ENCODE results near the gene ADGRB2.

- TF ChIP-seq, protein P1, sequence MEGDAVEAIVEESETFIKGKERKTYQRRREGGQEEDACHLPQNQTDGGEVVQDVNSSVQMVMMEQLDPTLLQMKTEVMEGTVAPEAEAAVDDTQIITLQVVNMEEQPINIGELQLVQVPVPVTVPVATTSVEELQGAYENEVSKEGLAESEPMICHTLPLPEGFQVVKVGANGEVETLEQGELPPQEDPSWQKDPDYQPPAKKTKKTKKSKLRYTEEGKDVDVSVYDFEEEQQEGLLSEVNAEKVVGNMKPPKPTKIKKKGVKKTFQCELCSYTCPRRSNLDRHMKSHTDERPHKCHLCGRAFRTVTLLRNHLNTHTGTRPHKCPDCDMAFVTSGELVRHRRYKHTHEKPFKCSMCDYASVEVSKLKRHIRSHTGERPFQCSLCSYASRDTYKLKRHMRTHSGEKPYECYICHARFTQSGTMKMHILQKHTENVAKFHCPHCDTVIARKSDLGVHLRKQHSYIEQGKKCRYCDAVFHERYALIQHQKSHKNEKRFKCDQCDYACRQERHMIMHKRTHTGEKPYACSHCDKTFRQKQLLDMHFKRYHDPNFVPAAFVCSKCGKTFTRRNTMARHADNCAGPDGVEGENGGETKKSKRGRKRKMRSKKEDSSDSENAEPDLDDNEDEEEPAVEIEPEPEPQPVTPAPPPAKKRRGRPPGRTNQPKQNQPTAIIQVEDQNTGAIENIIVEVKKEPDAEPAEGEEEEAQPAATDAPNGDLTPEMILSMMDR (conservative IDR thresholded peaks at IDR 0.05; ENCODE audit: low read length), result no peak
- no peak for TF ChIP-seq EZH2phosphoT487 (IDR thresholded peaks at IDR 0.05; ENCODE audit: borderline replicate concordance)
Observed at GRCh38 chr1:31679091-31679490, 85.0 kb downstream of the ADGRB2 start.

Measured in Loucy (cell line).